Dendritic cell treated with granulocyte-macrophage colony-stimulating factor and Interleukin-4, amounts not matched to agents 40 ng/mL and 50 ng/mL, for 4 days (primary cell): ENCODE data around the gene GFPT2.

Experiments
- H3K27ac Mint-ChIP-seq: one replicate; pipeline ENCODE4 v1.8.0; 2022; ENCODE audit warnings: mild to moderate bottlenecking, mixed read lengths
- H3K27me3 Mint-ChIP-seq: one replicate; pipeline ENCODE4 v1.8.0; 2022; ENCODE audit warnings: mild to moderate bottlenecking, mixed read lengths
- H3K36me3 Mint-ChIP-seq: one replicate; pipeline ENCODE4 v1.8.0; 2022; ENCODE audit warnings: low read depth, mixed read lengths
- H3K4me1 Mint-ChIP-seq: one replicate; pipeline ENCODE4 v1.8.0; 2022; ENCODE audit warnings: low read depth, mixed read lengths
- H3K4me3 Mint-ChIP-seq: one replicate; pipeline ENCODE4 v1.8.0; 2022; ENCODE audit warnings: mild to moderate bottlenecking, moderate library complexity, mixed read lengths
- H3K9me3 Mint-ChIP-seq: one replicate; pipeline ENCODE4 v1.8.0; 2022; ENCODE audit warnings: mixed read lengths
- intact Hi-C: fragments of 100-400 bp; cut with micrococcal nuclease; formaldehyde crosslinking; loops from one replicate; pipeline ENCODE4 v1.15.0; 2022

The GFPT2 gene

DNA sequence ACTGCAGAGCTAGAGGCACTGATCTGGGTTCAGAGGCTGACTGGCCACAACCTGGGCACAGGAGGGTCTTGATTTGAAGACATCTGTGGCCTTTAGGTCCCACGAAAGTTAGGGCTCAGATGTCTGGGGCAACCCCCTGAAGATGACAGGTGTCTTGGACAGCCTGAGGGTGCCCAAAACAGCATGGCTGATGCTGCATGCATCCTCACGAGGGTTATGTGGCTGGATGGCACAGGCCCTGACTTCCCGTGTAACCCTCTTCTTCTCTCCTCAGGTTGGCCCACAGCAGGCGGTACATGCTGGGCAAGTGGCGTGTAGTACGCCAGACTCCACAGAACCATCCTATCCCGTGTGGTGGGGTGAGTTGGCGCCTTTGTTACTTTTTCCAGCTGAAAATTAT, 29.8 kb upstream of the GFPT2 start:
- Mint-ChIP-seq H3K4me1 (no peaks in the 10 kb centered on the region), H3K36me3 (no peaks in the 10 kb centered on the region), H3K27me3 (peaks cover 5% of the 10 kb centered on the region), H3K9me3 (no peaks in the 10 kb centered on the region), H3K27ac (no peak overlapping the region), H3K4me3 (no peak overlapping the region)
- intact Hi-C loops: no loop called here

DNA sequence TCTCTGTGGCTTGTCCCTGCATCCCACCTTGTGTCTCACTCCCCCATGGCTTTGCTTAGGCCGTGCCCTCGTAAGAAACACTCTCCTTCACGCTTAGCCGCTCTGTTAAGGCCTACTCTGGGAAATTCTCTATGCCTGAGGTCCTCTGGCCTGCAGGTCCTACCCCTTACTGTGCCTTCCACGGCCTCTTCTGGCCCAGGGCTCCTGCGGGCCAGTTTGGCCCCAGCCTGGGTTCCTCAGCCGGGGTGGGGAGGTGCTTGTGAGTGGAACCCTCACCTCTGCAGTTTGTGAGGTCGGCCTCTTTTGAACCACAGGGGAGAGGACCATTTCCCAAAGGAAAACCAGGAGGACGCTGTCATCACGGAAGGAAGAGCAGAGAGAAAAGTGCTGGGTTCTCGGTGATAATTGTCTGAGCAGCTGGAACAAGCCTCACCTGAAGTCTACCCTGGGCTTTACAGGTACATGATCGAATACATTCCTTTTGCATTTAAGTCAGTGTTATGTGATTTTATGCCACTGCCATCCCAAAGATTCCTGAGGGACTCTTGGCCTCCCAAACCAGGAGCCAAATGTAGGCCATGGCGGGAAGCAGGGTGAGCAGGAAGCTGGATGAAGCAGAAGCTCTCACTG, 28.8 kb upstream of the GFPT2 start:
- Mint-ChIP-seq H3K27me3 (peaks cover 5% of the 10 kb centered on the region), H3K4me1 (no peaks in the 10 kb centered on the region), H3K36me3 (no peaks in the 10 kb centered on the region), H3K4me3 (no peak overlapping the region), H3K27ac (no peak overlapping the region), H3K9me3 (no peaks in the 10 kb centered on the region)
- intact Hi-C loops: no loop called here

DNA sequence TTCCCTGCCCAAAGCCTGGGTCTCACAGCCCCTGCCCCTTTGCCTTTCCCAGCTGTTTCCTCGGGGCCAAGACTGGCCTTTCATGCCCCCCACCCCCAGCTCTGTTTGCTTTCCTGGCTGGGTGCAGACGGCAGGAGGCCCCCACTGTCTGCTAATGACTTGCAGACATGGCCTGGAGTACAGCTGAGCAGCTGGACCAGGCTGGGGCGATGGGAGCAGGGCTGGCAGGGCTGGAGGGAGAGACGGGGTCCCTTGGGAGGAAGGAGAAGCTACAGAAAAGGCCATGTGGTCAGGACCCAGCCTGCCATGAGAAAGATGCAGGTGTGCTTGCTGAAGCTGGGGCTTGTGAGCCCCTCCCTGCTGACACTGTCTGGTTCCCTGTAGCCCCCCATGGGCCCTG, 28.3 kb upstream of the GFPT2 start:
- Mint-ChIP-seq H3K36me3 (no peaks in the 10 kb centered on the region), H3K27me3 (peaks cover 5% of the 10 kb centered on the region), H3K4me3 (no peak overlapping the region), H3K9me3 (no peaks in the 10 kb centered on the region), H3K27ac (no peak overlapping the region), H3K4me1 (no peaks in the 10 kb centered on the region)
- intact Hi-C loops: no loop called here

DNA sequence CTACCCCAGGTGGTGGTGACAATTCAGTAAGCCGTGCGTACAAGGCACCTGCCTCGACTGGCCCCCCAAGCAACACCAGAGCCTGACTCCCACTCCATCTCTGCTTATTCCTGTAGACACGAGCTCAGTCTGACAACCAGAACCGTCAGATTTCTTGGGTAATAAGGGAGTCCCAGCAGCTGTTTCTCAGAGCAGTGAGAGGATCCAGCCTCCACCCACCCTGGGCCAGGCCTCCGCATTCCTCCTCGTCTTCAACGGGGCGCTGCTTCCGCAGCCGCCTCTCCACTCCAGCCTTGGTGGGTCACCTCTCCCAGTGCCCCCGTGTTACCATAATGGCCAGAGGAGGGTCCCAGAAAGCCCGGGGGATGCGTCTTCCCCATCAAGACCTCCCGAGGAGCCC, 27.7 kb upstream of the GFPT2 start:
- Mint-ChIP-seq H3K27ac (no peak overlapping the region), H3K4me1 (no peaks in the 10 kb centered on the region), H3K9me3 (no peaks in the 10 kb centered on the region), H3K36me3 (no peaks in the 10 kb centered on the region), H3K4me3 (no peak overlapping the region), H3K27me3 (peaks cover 5% of the 10 kb centered on the region)
- intact Hi-C loops: no loop called here

DNA sequence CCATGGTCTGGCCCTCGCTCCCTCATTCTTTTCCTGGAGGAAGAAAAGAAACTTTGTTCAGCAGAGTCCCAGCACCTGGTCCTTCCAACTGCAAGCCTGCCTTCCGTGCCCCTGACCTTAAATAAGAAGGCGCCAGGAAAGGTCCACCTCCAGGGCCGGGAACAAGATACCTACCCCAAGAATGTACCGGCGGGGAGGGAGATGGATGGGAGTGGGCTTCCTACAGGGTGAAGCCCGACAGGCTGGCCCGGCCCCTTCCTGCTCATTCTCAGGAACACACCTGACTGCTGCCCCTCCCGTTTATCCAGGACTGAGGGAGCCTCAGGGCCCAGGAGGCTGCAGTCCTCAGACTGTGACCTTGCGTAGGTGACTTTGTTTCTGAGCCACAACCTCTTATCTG, 27.3 kb upstream of the GFPT2 start:
- H3K4me3 Mint-ChIP-seq: no peak overlapping the region
- H3K36me3 Mint-ChIP-seq: no peaks in the 10 kb centered on the region
- H3K27me3 Mint-ChIP-seq: peaks cover 5% of the 10 kb centered on the region
- no peaks in the 10 kb centered on the region for H3K9me3 Mint-ChIP-seq
- intact Hi-C loops: no loop called here
- H3K4me1 Mint-ChIP-seq: no peaks in the 10 kb centered on the region
- H3K27ac Mint-ChIP-seq: no peak overlapping the region

DNA sequence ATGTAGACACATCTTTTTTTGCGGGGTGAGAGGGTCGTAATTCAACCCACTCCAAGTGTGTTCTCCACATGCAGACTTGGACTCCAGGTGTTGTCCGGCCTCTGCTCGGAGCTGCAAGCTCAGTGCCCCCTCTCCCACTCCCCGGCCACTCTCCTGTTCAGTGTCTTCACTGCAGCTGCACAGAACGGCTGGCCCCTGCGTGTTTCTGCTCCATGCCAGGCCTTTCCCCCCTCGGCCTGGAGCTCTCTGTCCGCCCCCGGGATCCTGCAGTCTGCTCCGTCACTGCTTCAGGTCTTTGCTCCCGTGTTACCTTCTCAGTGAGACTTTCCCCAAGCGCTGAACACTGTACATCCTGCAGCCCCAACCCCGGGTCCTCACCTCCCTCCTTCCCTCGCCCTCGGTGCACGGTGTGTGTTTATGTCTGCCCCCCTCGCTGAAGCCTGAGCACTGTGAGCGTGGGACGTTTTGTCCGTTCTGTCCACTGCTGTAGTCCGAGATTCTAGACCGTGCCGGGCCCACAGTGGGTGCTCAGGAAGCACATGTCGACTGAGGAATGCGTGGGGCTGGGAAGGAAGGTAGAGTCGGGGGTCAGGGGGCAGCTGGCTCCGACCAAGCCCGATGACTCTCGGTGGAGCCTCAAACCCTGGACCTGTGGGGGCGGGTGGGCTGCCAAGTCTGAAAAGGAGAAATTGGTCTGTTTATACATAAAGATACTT, 26.4 kb upstream of the GFPT2 start:
- no peaks in the 10 kb centered on the region for H3K9me3 Mint-ChIP-seq
- no peaks in the 10 kb centered on the region for H3K27me3 Mint-ChIP-seq
- H3K27ac Mint-ChIP-seq: no peak overlapping the region
- no peaks in the 10 kb centered on the region for H3K4me1 Mint-ChIP-seq
- intact Hi-C loops: no loop called here
- H3K4me3 Mint-ChIP-seq: no peak overlapping the region
- H3K36me3 Mint-ChIP-seq: no peaks in the 10 kb centered on the region

DNA sequence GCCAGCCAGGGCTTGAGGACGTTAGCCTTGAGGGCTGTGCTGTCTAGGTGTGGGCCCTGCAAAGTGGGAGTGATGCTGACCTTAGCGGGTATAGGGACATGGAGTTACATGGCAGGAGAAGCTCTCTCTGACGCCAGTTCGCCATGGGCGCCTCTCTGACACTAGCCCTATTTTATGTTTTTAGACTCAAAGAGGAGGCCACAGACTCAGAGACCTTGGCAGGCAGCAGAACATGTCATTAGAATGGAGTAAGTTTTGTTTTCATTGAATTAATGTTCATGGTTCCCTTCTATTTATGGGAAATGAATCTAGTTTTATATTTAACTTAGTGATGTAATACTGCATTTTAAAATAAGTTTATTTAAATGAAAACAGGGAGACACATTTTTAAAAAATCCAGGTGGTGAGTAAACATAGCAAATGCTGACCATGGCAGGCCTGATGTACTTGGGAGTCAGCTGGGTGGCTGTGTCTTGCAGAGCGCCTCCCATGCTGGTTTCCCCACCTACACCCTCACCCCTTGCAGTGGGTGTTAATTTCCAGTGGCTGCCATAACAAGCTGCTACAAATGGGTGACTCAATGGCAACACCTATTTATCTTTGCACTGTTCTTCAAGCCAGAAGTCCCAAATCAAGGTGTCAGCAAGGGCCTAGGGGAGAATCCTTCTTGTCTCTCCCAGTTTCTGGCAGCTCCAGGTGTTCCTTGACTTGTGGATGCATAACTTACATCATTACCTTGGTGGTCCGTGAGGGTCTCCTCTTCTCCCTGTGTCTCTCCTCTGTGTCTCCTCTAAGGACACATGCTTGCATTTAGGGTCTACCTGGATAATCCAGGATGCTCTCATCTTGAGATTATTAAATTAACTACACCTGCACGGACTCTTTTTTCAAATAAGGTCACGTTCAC, 25.6 kb upstream of the GFPT2 start:
- H3K27me3 Mint-ChIP-seq: no peaks in the 10 kb centered on the region
- H3K4me1 Mint-ChIP-seq: no peaks in the 10 kb centered on the region
- intact Hi-C loops: no loop called here
- H3K9me3 Mint-ChIP-seq: no peaks in the 10 kb centered on the region
- H3K27ac Mint-ChIP-seq: no peak overlapping the region
- no peak overlapping the region for H3K4me3 Mint-ChIP-seq
- no peaks in the 10 kb centered on the region for H3K36me3 Mint-ChIP-seq

DNA sequence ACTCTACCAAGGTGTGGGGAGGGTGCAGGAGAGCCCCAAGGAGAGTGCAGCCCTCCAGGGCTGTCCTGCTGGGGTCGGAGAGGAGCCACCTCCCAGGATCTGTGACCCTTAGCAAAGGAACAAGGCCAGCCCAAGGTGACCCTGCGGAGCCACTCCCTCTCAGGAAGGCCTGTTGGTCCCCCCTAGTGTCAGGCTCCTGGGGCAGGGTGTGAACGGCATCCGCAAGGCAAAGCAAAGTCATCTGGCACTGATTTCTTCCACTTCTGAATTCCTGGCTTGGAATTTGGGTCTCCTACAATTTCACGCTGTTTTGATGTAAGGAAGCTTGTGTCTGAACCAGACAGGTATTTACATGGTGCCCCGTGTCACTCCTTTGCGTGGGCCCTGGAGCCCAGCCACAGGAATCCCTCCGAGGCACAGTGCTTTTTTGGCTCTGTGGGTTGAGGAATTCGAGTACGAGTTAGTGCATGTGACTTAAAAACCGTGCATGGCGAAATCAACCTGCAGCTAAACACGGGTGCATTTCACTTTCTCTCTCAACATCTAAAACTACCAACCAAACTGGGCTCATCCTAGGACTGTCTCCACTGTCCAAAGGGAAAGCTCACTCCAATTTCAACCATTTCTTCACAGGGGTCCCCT, 24.5 kb upstream of the GFPT2 start:
- H3K4me3 Mint-ChIP-seq: no peak overlapping the region
- H3K9me3 Mint-ChIP-seq: no peaks in the 10 kb centered on the region
- H3K27me3 Mint-ChIP-seq: peaks cover 2% of the 10 kb centered on the region
- H3K4me1 Mint-ChIP-seq: no peaks in the 10 kb centered on the region
- no peak overlapping the region for H3K27ac Mint-ChIP-seq
- no peaks in the 10 kb centered on the region for H3K36me3 Mint-ChIP-seq
- intact Hi-C loops: no loop called here

DNA sequence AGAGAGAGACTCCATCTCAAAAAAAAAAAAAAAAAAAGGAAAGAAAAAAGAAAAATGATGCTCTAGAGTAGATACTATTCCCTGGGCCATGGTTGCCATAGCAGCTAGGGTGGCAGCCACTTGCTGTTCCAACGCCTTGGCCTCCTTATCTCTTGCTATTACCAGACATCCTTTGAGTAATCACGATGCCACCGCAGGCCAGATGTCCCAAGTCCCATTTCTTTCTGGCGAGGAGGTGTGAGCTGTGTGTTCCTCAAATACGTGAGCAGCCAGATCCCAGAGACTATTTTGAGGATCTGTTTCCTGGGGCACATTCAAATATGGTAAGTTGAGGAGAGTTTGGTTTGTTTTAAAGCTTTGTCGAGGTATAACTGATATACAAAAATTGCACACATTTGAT, 23.4 kb upstream of the GFPT2 start:
- Mint-ChIP-seq H3K9me3 (no peaks in the 10 kb centered on the region), H3K27me3 (peaks cover 2% of the 10 kb centered on the region), H3K4me1 (no peaks in the 10 kb centered on the region), H3K4me3 (no peak overlapping the region), H3K36me3 (no peaks in the 10 kb centered on the region), H3K27ac (no peak overlapping the region)
- intact Hi-C loops: no loop called here

DNA sequence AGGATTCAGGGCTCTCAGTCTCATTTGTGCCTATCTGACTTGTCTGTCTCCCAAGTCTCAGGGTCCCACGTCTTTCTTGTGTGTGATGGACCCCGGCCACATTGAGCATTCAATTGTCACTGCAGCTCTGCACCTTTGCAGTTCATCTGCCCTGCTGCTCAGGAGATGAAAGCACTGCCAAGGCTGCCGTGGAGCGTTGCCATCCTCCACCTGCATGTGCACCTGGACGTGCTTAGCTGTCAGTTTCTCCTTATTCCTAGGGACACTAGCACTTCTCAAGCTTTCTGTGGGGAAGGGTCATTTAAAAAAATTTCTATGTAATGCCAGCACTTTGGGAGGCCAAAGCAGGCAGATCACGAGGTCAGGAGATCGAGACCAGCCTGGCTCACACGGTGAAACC, 22.8 kb upstream of the GFPT2 start:
- Mint-ChIP-seq H3K4me1 (no peaks in the 10 kb centered on the region), H3K27ac (no peak overlapping the region)
- intact Hi-C loops: no loop called here

DNA sequence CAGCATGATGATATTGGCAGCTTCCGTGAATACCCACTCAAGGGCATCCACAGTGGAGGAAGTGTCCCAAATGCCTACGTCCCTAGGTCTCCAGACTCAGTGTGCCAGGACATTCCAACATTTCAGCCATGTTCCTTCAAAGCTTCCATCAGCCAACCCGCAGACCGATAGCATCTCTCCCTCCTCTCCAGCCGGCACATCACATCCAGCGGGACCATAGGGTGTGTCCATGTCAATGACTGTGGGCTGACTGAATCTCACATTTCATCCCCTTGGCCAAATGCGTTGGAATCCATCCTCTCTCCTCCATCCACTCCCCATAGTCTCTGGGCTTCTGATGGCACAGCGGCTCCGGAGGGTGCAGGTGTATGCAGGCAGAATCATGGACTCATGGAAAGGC, 22.2 kb upstream of the GFPT2 start:
- Mint-ChIP-seq H3K27ac (no peak overlapping the region), H3K9me3 (no peaks in the 10 kb centered on the region), H3K4me1 (no peaks in the 10 kb centered on the region), H3K4me3 (no peak overlapping the region), H3K27me3 (peaks cover 2% of the 10 kb centered on the region), H3K36me3 (no peaks in the 10 kb centered on the region)
- intact Hi-C loops: no loop called here

More for the DNA sequence above, 22.8 kb upstream of the GFPT2 start:
- H3K27me3 Mint-ChIP-seq: peaks cover 2% of the 10 kb centered on the region
- no peaks in the 10 kb centered on the region for H3K9me3 Mint-ChIP-seq
- no peak overlapping the region for H3K4me3 Mint-ChIP-seq
- H3K36me3 Mint-ChIP-seq: no peaks in the 10 kb centered on the region

DNA sequence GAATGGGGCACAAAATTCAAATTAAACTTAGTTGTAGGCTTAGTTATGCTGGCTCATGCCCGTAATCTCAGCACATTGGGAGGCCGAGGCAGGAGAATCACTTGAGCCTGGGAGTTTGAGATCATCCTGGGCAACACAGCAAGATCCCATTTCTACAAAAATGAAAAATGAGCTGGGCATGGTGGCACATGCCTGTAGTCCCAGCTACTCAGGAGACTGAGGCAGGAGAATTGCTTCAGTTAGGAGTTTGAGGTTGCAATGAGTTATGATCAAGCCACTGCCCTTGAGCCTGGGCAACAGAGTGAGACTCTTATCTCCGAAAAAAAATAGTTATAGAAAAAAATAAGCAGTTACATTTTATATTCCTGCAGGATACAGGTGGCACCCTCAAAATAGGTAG, 20.7 kb upstream of the GFPT2 start:
- no peak overlapping the region for H3K27ac Mint-ChIP-seq
- no peak overlapping the region for H3K4me3 Mint-ChIP-seq
- H3K9me3 Mint-ChIP-seq: no peaks in the 10 kb centered on the region
- H3K4me1 Mint-ChIP-seq: no peaks in the 10 kb centered on the region
- intact Hi-C loops: no loop called here
- H3K36me3 Mint-ChIP-seq: no peaks in the 10 kb centered on the region
- peaks cover 2% of the 10 kb centered on the region for H3K27me3 Mint-ChIP-seq

DNA sequence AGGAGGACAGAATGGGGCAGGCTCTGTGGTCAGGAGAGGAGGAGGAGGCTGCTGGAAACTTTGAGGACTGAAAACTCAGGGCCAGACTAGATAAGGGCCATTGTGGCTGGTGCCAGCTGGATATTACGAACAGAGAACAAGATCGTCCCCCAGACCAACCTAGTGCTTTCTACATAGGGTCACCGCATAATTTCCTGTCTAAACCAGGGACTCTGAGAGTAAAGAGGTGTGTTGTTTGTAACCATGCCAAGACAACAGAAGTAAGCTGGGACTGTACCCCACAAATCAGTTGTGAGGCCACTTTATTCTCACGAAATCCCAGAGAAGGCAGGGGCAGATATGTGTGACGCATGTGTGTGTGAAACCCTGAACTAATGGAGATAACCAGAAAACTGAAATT, 20.3 kb upstream of the GFPT2 start:
- Mint-ChIP-seq H3K27ac (no peak overlapping the region), H3K9me3 (no peaks in the 10 kb centered on the region), H3K4me1 (no peaks in the 10 kb centered on the region), H3K36me3 (no peaks in the 10 kb centered on the region), H3K4me3 (no peak overlapping the region), H3K27me3 (peaks cover 2% of the 10 kb centered on the region)
- intact Hi-C loops: no loop called here

DNA sequence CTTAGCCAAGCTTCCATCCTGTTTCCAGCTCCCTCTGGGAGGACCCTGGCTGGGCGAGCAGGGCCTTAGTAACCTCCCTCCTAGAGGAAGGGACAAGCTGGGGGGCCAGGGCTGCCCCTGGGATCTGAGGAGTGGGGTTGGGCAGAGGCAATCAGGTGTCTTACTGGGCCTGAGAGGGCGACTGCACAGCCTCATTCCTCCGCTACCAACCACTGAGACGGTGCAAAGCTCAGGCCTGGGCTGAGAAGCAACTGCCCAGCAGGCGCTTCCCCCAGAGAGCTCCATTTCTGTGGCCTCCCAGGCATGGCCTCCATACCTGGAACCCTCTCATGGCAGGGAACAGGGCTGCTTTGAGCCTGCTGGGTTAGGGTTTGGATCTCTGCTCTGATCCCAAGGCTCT, 18.8 kb upstream of the GFPT2 start:
- Mint-ChIP-seq H3K9me3 (no peaks in the 10 kb centered on the region), H3K27me3 (peaks cover 2% of the 10 kb centered on the region), H3K4me1 (no peaks in the 10 kb centered on the region), H3K4me3 (no peak overlapping the region), H3K27ac (no peak overlapping the region), H3K36me3 (no peaks in the 10 kb centered on the region)
- intact Hi-C loops: no loop called here
